BE2C (cell line): ENCODE results near the gene HS6ST3.
A peak's percentile ranks its signal among the peaks of the same experiment; 100 is the strongest.
"Not testable (repeated sequence)": the region's sequence is repeated elsewhere in the genome, so short reads cannot be mapped to it uniquely, and the experiment has no call there.

ENCODE experiments used
- DNase-seq: peaks from one replicate; pipeline ENCODE4 v3.0.0-alpha.2; 2020
- H3K27me3 ChIP-seq: fragments of 250-450 bp; sonication (Bioruptor Pico); 2 replicates; pipeline ENCODE4 v1.5.1; 2020; ENCODE audit warnings: mild to moderate bottlenecking
- H3K36me3 ChIP-seq: fragments of 250-450 bp; sonication (Bioruptor Pico); 2 replicates; pipeline ENCODE4 v1.5.1; 2020; ENCODE audit warnings: mild to moderate bottlenecking
- H3K4me1 ChIP-seq: fragments of 250-450 bp; sonication (Bioruptor Pico); 2 replicates; pipeline ENCODE4 v1.5.1; 2020
- H3K4me3 ChIP-seq: 2 replicates; pipeline ENCODE4 v1.5.1; 2011; ENCODE audit warnings: low read depth, low read length
- H3K9me3 ChIP-seq: fragments of 250-450 bp; sonication (Bioruptor Pico); 2 replicates; pipeline ENCODE4 v1.5.1; 2020
- CTCF ChIP-seq: IDR thresholded peaks from 2 replicates; pipeline ENCODE4 v1.5.1; 2012; ENCODE audit warnings: mild to moderate bottlenecking, low read depth, low read length

Gene HS6ST3

GRCh38 chr13:96091164-96092117 lies 1.5 kb downstream of the HS6ST3 start:
- H3K27me3 ChIP-seq = peaks cover 5% of the 10 kb centered on the region; the same call in 1 of the 2 replicates
- peaks cover 11% of the 10 kb centered on the region for H3K4me1 ChIP-seq
- H3K9me3 ChIP-seq = no peaks in the 10 kb centered on the region
- H3K36me3 ChIP-seq = no peaks in the 10 kb centered on the region
- peak; percentile 61 for DNase-seq
- no peak for TF ChIP-seq CTCF
- peak overlapping the region; percentile 61 for H3K4me3 ChIP-seq

GRCh38 chr13:96093296-96094006 lies 3.5 kb downstream of the HS6ST3 start:
- no peaks in the 10 kb centered on the region for H3K36me3 ChIP-seq
- TF ChIP-seq CTCF = no peak
- no peak for DNase-seq
- H3K9me3 ChIP-seq = no peaks in the 10 kb centered on the region
- peak overlapping the region; percentile 61 for H3K4me3 ChIP-seq
- peaks cover 5% of the 10 kb centered on the region; the same call in 1 of the 2 replicates for H3K27me3 ChIP-seq
- peaks cover 16% of the 10 kb centered on the region for H3K4me1 ChIP-seq

GRCh38 chr13:96100457-96101220 lies 10.7 kb downstream of the HS6ST3 start:
- no peak for TF ChIP-seq CTCF
- Histone ChIP-seq H3K27me3 (no peaks in the 10 kb centered on the region), H3K9me3 (no peaks in the 10 kb centered on the region; the same call in 1 of the 2 replicates), H3K4me1 (peaks cover 38% of the 10 kb centered on the region), H3K4me3 (no peak overlapping the region), H3K36me3 (no peaks in the 10 kb centered on the region)
- DNase-seq = no peak

- Histone ChIP-seq H3K4me1 (peaks cover 22% of the 10 kb centered on the region), H3K4me3 (0 out of 2 replicates have a peak overlapping the region, but pooled peaks have one; percentile 9), H3K9me3 (peaks cover 2% of the 10 kb centered on the region; the same call in 1 of the 2 replicates), H3K36me3 (no peaks in the 10 kb centered on the region), H3K27me3 (no peaks in the 10 kb centered on the region)
- DNase-seq = peak; percentile 64
- no peak for TF ChIP-seq CTCF
Observed at GRCh38 chr13:96104516-96104915, 14.6 kb downstream of the HS6ST3 start.

- H3K27me3 ChIP-seq, H3K9me3 ChIP-seq, DNase-seq, H3K4me3 ChIP-seq, H3K36me3 ChIP-seq: not testable (repeated sequence)
- peaks cover 17% of the 10 kb centered on the region for H3K4me1 ChIP-seq
Observed at GRCh38 chr13:96108072-96108471, 18.2 kb downstream of the HS6ST3 start.

- Histone ChIP-seq H3K9me3 (peaks cover 2% of the 10 kb centered on the region; the same call in 1 of the 2 replicates), H3K27me3 (no peaks in the 10 kb centered on the region), H3K4me3 (no peak overlapping the region), H3K4me1 (peaks cover 11% of the 10 kb centered on the region), H3K36me3 (no peaks in the 10 kb centered on the region)
- DNase-seq = no peak
- no peak for TF ChIP-seq CTCF
Observed at GRCh38 chr13:96109125-96109524, 19.2 kb downstream of the HS6ST3 start.
